ENCODE data around the gene CD27. TPM values are rescaled to one million over a fixed set of nuclear protein-coding genes. Genes with fewer than 3 reads are reported as not detected.
"Not testable (repeated sequence)": the region's sequence is repeated elsewhere in the genome, so short reads cannot be mapped to it uniquely, and the experiment has no call there.

Gene CD27
- total RNA-seq, 1 experiment from 2014 or later = not detected

DNA sequence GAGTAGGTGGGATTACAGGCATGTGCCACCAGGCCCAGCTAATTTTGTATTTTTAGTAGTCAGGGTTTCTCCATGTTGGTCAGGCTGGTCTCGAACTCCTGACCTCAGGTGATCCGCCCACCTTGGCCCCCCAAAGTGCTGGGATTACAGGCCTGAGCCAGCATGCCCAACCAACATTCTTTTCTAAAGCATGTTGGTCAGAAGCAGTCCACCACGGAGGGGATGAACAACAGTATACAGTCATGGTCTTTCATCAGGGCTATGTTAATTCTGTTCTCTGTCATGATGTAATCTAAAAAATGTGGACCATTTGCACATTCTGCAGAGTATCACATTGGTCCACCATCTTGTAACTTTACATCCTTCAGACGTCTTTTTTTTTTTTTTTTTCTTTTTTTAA, 44.7 kb downstream of the CD27 start:
- Histone ChIP-seq H3K4me3 (ENCODE audit: low read depth, low read length, poor library complexity, severe bottlenecking) (no peak overlapping the region), H3K9me3 (ENCODE audit: low read depth, low read length, poor library complexity, severe bottlenecking) (no peaks in the 10 kb centered on the region), H3K36me3 (ENCODE audit: insufficient read depth, low read length, poor library complexity, severe bottlenecking) (peaks cover 12% of the 10 kb centered on the region), H3K27ac (ENCODE audit: low read depth, low read length, poor library complexity, severe bottlenecking) (no peak overlapping the region), H3K27me3 (replicated peaks; ENCODE audit: insufficient read depth, low read depth, low read length, poor library complexity) (no peaks in the 10 kb centered on the region), H3K4me1 (ENCODE audit: insufficient read depth, low read length, poor library complexity, severe bottlenecking) (peaks cover 9% of the 10 kb centered on the region)
- ChIA-PET POLR2A (ENCODE audit: low non-redundant PET) (no interaction called here), CTCF (no interaction called here)
- intact Hi-C loops (cut with micrococcal nuclease; ENCODE audit: unreplicated experiment) = no loop called here
- TF ChIP-seq, protein P1, sequence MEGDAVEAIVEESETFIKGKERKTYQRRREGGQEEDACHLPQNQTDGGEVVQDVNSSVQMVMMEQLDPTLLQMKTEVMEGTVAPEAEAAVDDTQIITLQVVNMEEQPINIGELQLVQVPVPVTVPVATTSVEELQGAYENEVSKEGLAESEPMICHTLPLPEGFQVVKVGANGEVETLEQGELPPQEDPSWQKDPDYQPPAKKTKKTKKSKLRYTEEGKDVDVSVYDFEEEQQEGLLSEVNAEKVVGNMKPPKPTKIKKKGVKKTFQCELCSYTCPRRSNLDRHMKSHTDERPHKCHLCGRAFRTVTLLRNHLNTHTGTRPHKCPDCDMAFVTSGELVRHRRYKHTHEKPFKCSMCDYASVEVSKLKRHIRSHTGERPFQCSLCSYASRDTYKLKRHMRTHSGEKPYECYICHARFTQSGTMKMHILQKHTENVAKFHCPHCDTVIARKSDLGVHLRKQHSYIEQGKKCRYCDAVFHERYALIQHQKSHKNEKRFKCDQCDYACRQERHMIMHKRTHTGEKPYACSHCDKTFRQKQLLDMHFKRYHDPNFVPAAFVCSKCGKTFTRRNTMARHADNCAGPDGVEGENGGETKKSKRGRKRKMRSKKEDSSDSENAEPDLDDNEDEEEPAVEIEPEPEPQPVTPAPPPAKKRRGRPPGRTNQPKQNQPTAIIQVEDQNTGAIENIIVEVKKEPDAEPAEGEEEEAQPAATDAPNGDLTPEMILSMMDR (conservative IDR thresholded peaks at IDR 0.05; ENCODE audit: low read depth, low read length) = no peak
- TF ChIP-seq EZH2 (IDR thresholded peaks at IDR 0.05; ENCODE audit: borderline replicate concordance, low read depth, low read length, poor library complexity, severe bottlenecking) = no peak
- no peak for DNase-seq (ENCODE audit: low spot score)
- BruUV-seq (replicated peaks) = no TSS peak

DNA sequence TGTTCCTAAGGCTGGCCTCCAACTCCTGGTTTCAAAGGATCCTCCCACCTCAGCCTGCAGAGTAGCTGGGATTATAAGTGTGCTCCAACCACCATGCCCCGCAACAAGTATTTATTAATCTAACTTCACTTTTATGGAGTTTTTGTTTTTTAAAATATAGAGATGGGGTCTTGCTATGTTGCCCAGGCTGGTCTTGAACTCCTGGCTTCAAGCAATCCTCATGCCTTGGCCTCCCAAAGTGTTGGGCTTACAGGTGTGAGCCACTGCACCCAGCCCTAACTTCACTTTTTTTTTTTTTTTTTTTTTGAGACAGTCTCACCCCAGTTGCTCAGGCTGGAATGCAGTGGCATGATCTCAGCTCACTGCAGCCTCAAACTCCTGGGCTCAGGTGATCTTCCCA, 45.9 kb downstream of the CD27 start:
- DNase-seq (ENCODE audit: low spot score); BruUV-seq (replicated peaks); H3K4me3 ChIP-seq (ENCODE audit: low read depth, low read length, poor library complexity, severe bottlenecking); intact Hi-C loops (cut with micrococcal nuclease; ENCODE audit: unreplicated experiment); H3K27me3 ChIP-seq (replicated peaks; ENCODE audit: insufficient read depth, low read depth, low read length, poor library complexity); H3K27ac ChIP-seq (ENCODE audit: low read depth, low read length, poor library complexity, severe bottlenecking); POLR2A ChIA-PET (ENCODE audit: low non-redundant PET); CTCF ChIA-PET; H3K9me3 ChIP-seq (ENCODE audit: low read depth, low read length, poor library complexity, severe bottlenecking): not testable (repeated sequence)
- Histone ChIP-seq H3K4me1 (ENCODE audit: insufficient read depth, low read length, poor library complexity, severe bottlenecking) (peaks cover 17% of the 10 kb centered on the region), H3K36me3 (ENCODE audit: insufficient read depth, low read length, poor library complexity, severe bottlenecking) (peaks cover 12% of the 10 kb centered on the region)

DNA sequence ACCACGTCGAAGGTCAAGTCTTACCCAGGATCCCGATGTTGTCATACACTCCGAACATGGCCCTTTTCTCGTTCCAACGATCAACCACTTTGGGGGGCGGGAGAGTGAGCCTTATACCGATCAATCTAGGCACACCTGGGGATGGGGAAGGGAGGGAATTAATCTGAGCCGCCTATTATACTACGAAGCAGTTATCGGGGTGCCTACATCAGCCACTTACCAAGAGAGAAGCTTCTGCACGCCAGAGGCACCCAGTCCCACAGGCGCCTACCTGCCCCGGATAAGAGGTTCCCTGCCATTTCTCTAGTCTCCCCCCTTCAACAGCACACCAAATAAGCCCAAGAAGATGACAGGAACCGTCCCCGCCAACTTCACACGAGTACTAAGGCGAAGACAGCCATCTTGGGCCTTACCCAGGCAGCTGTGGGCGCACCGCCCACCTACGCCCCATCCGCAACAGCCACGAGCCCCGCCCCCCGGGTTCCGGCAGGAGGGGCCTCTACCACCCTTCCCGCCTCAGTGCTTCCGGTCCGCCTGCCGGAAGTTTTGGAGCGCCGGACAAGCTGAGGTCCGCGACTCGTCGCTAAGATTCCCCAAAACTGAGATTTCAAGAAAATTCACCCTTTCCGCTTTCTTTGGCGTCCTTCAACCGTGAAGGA, 48.2 kb downstream of the CD27 start, which contains the start of gene MRPL51:
Gene MRPL51 (minus strand): TSS at position 425 of the 659 bp plus-strand sequence. CDS start 126 bp downstream, at position 299.
- Histone ChIP-seq H3K9me3 (ENCODE audit: low read depth, low read length, poor library complexity, severe bottlenecking) (no peaks in the 10 kb centered on the region), H3K36me3 (ENCODE audit: insufficient read depth, low read length, poor library complexity, severe bottlenecking) (peaks cover 28% of the 10 kb centered on the region), H3K4me3 (ENCODE audit: low read depth, low read length, poor library complexity, severe bottlenecking) (peak within 1 kb of the TSS; percentile 86), H3K4me1 (ENCODE audit: insufficient read depth, low read length, poor library complexity, severe bottlenecking) (peaks cover 18% of the 10 kb centered on the region), H3K27me3 (replicated peaks; ENCODE audit: insufficient read depth, low read depth, low read length, poor library complexity) (no peaks in the 10 kb centered on the region), H3K27ac (ENCODE audit: low read depth, low read length, poor library complexity, severe bottlenecking) (peak within 1 kb of the TSS; percentile 97)
- BruUV-seq (replicated peaks) = no TSS peak
- intact Hi-C loops (cut with micrococcal nuclease; ENCODE audit: unreplicated experiment) = no loop called here
- ChIA-PET CTCF (interaction anchor here (1.0 to 1.5 kb wide), 3 partner anchors 22 to 45 kb away, joined by 3 read pairs; partner anchors contain the start of gene VAMP1), POLR2A (ENCODE audit: low non-redundant PET) (interaction anchor here (0.7 kb wide), 1 partner anchor 41 kb away, joined by 3 read pairs; the partner anchor contains the start of gene GAPDH)
- TF ChIP-seq, protein P1 (conservative IDR thresholded peaks at IDR 0.05; ENCODE audit: low read depth, low read length) = no peak
- TF ChIP-seq EZH2 (IDR thresholded peaks at IDR 0.05; ENCODE audit: borderline replicate concordance, low read depth, low read length, poor library complexity, severe bottlenecking) = no peak
- DNase-seq (ENCODE audit: low spot score) = peak; percentile 98
